GM21529 (cell line): ENCODE measurements around the gene SPATA2.

Experiments
- ATAC-seq: cut with Tn5 transposase; IDR thresholded peaks from one replicate; pipeline ENCODE4 v1.9.1; 2021; ENCODE audit not compliant: unreplicated experiment

SPATA2 gene

GRCh38 chr20:49887251-49888211 is 27.8 kb downstream of the SPATA2 start:
- no peak for ATAC-seq

- no peak for ATAC-seq
Observed at GRCh38 chr20:49886571-49887213, 28.6 kb downstream of the SPATA2 start.

- no peak for ATAC-seq
Observed at GRCh38 chr20:49885558-49886332, 29.6 kb downstream of the SPATA2 start.

- ATAC-seq = no peak
Observed at GRCh38 chr20:49883246-49883802, 32.0 kb downstream of the SPATA2 start.

- no peak for ATAC-seq
Observed at GRCh38 chr20:49882171-49882970, 33.0 kb downstream of the SPATA2 start.

GRCh38 chr20:49880724-49881445 is 34.4 kb downstream of the SPATA2 start:
- no peak for ATAC-seq

GRCh38 chr20:49880177-49880576 is 35.2 kb downstream of the SPATA2 start:
- no peak for ATAC-seq

DNA sequence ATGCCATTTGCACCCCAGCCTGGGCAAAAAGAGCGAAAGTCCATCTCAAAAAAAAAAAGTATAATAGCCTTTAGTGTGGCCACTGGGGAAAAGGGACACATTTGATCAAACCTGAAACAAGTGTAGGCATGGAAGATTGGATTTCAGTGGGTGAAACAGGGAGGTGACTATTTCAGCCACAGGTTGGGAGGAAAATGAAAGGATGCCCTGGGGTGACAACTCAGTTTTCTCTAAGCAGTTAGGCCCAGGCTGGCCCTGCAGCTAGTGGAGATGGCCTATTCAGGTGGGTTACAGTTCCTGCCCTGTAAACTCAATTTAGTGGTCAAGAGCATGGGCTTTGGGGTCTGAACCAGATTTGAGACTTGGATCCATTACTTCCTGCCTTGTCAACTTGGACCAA is 36.4 kb downstream of the SPATA2 start:
- ATAC-seq = no peak

- no peak for ATAC-seq
Observed at GRCh38 chr20:49877386-49877921, 37.9 kb downstream of the SPATA2 start.

GRCh38 chr20:49874696-49875095 is 40.6 kb downstream of the SPATA2 start:
- ATAC-seq = no peak

DNA sequence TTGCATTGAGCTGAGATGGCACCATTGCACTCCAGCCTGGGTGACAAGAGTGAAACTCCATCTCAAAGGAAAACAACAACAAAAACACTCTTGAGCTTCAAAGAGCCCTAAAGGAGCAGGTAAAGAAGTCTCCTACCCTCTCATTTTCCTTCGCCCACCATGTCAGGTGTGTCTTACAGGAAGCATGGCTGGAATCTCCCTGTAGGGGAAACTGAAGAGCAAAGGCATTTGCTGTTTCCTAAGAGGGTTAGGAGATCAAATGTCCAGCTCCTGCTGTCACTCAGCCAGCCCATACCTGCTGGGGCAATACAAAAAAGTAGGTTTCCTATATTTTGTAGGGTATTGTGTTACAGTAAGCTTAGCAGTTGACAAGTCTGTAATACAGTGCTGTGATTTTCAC is 43.3 kb downstream of the SPATA2 start:
- ATAC-seq = no peak

- no peak for ATAC-seq
Observed at GRCh38 chr20:49871391-49871948, 43.9 kb downstream of the SPATA2 start.

DNA sequence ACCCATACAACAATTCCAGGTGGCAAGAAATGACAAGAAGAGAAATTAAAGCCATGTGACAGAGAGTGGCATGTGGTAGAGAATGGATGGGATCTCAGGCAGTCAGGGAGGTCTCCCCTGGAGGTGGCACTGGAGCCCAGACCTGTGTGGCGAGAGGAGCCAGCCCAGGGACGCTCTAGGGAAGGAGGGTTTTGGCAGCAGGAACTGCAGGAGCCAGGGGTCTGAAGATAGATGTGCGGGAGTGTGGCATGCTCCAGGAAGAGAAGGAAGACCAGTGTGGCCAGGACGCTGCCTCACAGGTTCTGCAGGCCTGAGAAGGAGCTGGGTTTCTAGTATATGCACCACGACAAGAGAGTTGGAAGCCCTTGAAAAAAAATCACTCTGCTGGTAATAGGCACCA is 45.1 kb downstream of the SPATA2 start:
- no peak for ATAC-seq

GRCh38 chr20:49868964-49869363 is 46.4 kb downstream of the SPATA2 start:
- ATAC-seq = no peak

GRCh38 chr20:49868538-49868937 is 46.8 kb downstream of the SPATA2 start:
- ATAC-seq = no peak

DNA sequence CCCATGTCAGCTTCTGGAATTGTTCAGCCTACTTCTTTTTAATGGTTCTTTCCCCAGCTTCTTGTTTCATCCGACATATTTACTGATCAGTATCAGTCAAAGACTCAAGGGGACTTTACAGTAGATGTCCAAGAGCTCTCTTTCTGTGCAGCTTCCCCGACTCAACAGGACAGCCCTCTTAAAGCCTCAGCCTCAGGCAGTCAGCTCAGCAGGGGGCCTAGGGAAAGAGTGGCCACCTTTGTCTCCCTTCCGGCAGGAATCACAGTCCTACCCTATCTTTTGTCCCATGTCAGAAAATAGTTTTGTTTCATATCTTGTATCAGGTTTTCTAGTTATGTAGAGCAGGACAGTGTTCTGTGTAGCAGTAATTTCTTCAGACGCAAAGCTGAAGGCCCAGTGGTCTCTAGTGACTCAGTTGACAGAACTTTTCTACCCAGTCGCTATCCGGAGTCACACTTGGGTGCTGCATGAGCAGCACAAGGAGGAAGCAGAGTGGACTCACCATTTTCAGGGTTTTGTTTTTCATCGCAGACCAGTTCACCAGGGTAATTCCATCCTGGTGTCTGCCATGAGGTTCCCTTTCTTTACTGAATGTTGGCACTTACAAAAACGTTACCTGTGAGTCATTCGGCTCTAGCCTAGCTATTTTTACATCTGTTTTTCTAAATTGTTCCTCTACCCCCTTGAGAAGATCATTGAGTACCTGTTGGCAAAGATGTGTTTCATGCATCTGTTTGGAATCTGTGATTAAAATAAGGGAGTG is 47.7 kb downstream of the SPATA2 start:
- no peak for ATAC-seq

DNA sequence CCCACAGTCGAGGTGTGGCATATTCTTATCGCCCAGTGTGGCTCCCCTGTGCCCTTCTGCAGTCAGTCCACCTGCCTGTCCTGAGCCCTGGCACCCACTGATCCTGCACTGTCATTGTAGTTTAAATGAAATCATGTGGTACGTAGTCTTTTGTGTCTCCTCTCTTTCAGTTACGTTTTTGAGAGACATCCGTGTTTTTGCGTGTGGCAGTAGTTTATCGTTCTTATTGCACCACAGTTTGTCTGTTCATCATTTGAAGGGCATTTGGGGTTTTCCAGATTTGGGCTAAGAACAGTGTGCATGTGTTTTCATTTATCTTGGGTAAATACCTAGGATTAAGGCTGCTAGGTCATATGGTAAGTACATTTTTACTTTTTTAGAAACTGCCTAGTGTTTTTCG is 49.3 kb downstream of the SPATA2 start:
- ATAC-seq = no peak

DNA sequence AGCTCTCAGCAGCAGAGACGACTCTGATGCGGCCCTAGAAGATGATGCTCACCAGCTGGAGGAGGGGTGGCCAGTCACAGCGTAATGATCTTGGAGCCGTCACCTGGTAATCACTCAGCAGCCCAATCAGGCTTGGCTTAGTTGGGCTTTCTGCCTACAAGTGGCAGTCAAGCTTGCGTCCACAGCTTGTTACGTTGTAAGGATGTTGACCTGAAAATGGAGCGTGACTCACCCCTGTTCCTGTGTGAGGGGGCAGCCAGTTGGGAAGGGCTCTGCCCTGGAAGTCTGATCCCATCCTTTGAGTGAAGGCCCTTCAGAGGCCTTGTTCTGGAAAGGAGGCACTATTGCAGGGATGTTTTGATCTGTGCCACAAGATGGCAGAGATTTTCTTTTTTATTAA is 49.8 kb downstream of the SPATA2 start:
- ATAC-seq = no peak
